Lower leg skin (tissue), 4 donors: Measurements from ENCODE around the gene LRRN3. TPM values are rescaled to one million over a fixed set of nuclear protein-coding genes. Genes with fewer than 3 reads are reported as not detected.

Experiments
- DNase-seq, 2 donors: peaks; one replicate each; pipeline ENCODE4 v3.0.0-alpha.2; 2019; ENCODE audit warnings: low spot score in 2 of 2
- H3K4me3 ChIP-seq: fragments of 200-600 bp; sonication (generic); 2 replicates; pipeline ENCODE4 v1.5.1; 2017; ENCODE audit warnings: mild to moderate bottlenecking, low read depth; ENCODE audit not compliant: poor library complexity, severe bottlenecking
- POLR2A ChIP-seq, 2 donors: fragments of 450-650 bp; IDR thresholded peaks; one replicate each; pipeline ENCODE4 v1.6.1; 2016 to 2017; ENCODE audit warnings: antibody characterized with exemption in 2 of 2, mild to moderate bottlenecking in 1 of 2, moderate library complexity in 1 of 2
- WGBS, 2 donors: methylation state at CpG; one replicate each; pipeline ENCODE4 v1.1.5; 2018; 5-methylcytosine and 5-hydroxymethylcytosine counted together
- intact Hi-C: fragments of 100-400 bp; cut with DNase I; formaldehyde crosslinking; loops from one replicate; pipeline ENCODE4 v1.15.0; 2023; ENCODE audit warnings: low total_unique reads
- total RNA-seq, 4 donors: library from RNA; depleted of rRNA; stranded (reverse); fragments of >200 nt; gene quantifications; one replicate each; pipeline ENCODE4 v1.1.0, GENCODE V29; 2016
- TF ChIP-seq, protein P1 (sequence below), 3 donors: fragments of 450-650 bp; IDR thresholded peaks; one replicate each; pipeline ENCODE4 v1.5.1; 2016; ENCODE audit warnings: antibody characterized with exemption in 3 of 3, mild to moderate bottlenecking in 3 of 3, moderate library complexity in 2 of 3

The LRRN3 gene
- total RNA-seq, 4 donors from 2014 or later = 0.16 TPM; not detected in 3

DNA sequence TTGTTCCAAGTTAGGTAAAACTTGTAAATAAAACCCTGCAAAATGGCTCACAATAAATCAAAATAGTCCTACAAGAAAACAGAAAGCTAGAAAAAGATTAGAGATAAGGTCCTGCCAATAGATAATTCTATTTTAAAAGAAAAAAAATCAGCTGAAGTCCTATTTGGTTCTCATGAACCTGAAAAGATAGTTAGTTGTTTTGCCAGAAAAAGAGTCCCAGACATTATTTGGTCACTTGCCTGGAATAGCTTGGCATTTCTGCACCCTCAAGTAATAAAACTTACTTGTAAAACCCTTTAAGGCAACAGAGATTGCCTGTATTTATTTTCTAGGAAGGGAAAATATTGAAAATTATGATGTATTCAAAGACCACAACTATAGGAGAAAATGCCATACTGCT, 47.7 kb downstream of the LRRN3 start:
- intact Hi-C loops = no loop called here
- H3K4me3 ChIP-seq = no peak overlapping the region
- TF ChIP-seq POLR2A (IDR thresholded peaks at IDR 0.05) = no peak
- TF ChIP-seq, protein P1, sequence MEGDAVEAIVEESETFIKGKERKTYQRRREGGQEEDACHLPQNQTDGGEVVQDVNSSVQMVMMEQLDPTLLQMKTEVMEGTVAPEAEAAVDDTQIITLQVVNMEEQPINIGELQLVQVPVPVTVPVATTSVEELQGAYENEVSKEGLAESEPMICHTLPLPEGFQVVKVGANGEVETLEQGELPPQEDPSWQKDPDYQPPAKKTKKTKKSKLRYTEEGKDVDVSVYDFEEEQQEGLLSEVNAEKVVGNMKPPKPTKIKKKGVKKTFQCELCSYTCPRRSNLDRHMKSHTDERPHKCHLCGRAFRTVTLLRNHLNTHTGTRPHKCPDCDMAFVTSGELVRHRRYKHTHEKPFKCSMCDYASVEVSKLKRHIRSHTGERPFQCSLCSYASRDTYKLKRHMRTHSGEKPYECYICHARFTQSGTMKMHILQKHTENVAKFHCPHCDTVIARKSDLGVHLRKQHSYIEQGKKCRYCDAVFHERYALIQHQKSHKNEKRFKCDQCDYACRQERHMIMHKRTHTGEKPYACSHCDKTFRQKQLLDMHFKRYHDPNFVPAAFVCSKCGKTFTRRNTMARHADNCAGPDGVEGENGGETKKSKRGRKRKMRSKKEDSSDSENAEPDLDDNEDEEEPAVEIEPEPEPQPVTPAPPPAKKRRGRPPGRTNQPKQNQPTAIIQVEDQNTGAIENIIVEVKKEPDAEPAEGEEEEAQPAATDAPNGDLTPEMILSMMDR (IDR thresholded peaks at IDR 0.05) = no peak
- DNase-seq = no peak

DNA sequence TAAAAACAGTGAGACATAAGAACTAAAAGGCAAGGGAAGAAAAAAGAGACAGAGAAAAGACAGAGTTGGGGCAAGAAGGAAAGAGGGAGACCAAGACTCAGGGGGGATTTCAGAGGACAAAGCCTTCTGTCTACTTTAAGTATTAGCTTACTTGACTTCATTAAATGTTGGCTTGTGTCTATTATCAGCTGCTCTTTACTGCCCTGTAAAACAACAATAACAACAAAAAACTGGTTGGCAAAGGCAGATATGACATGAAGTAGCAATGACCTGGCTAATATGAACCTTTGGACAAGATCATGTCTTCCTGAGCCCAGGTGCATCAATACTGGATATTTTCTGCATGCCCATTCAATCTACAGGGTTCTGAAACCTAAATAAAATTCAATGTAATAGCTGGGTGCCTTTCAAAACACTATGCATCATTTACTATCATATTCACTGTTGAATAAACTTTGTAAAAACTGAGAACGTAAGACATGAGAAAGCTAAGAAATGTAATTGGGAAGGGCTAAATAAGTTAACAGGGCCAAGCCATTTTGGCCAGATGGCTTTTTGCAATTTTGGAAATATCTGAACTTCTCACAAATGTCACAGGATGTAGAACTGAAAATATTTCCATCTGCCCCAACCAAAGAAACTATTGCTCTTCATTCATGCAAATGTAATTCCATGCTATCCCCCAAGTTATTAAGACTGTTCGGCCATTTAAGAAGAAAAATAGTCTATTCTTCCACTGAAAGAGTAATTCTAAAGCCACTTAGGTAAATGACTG, 49.4 kb downstream of the LRRN3 start:
- TF ChIP-seq, protein P1 (IDR thresholded peaks at IDR 0.05) = no peak
- TF ChIP-seq POLR2A (IDR thresholded peaks at IDR 0.05) = no peak
- 76 to 83% methylated on average over 2 of the region's 2 CpGs for WGBS, 2 donors
- intact Hi-C loops = no loop called here
- H3K4me3 ChIP-seq = no peak overlapping the region
- DNase-seq = no peak

DNA sequence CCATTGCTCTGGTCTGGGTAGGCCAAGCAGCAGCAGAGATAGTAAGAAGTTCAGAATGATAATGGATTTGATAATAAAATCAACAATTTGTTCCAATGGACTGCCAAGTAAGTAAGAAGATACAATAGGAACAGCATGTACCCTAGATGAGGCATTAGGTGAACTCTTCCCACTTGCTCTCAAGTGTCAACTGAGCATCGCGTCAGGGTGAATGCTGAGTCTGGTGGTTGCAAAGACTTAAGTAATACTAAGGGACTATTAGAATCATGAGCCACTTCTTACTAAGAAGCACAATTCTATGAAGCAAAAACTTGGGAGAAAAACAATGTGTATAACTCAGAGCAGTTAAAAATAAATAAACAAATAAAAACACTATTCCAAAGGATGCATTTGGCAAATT, 54.5 kb downstream of the LRRN3 start:
- TF ChIP-seq, protein P1 (IDR thresholded peaks at IDR 0.05) = no peak
- no peak for TF ChIP-seq POLR2A (IDR thresholded peaks at IDR 0.05)
- intact Hi-C loops = loop anchor here (2.0 kb wide), 1 partner anchor 41 kb away; no protein-coding TSS in a partner anchor
- no peak for DNase-seq
- no peak overlapping the region for H3K4me3 ChIP-seq
- WGBS, 2 donors = 97 to 98% methylated on average over 2 of the region's 2 CpGs

DNA sequence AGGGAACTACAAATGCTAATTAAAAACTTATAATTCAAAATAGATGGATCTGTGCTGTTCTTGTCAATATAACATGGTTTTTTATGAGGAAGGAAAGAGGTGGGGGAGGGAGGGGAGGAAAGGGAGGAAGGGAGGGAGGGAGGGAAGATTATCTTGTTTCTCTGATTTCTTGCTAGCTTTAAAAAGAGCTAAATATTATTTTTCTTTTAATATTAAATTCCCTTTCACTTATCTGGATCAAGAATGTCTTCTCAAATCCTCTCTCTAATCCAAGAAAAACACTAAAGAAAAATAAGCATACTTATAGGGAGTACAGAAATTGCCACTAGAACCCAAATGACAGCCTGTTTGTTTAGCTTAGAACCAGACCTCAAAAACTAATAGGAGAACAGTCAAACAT, 55.2 kb downstream of the LRRN3 start:
- no peak overlapping the region for H3K4me3 ChIP-seq
- TF ChIP-seq, protein P1 (IDR thresholded peaks at IDR 0.05) = no peak
- TF ChIP-seq POLR2A (IDR thresholded peaks at IDR 0.05) = no peak
- no peak for DNase-seq
- intact Hi-C loops = no loop called here

DNA sequence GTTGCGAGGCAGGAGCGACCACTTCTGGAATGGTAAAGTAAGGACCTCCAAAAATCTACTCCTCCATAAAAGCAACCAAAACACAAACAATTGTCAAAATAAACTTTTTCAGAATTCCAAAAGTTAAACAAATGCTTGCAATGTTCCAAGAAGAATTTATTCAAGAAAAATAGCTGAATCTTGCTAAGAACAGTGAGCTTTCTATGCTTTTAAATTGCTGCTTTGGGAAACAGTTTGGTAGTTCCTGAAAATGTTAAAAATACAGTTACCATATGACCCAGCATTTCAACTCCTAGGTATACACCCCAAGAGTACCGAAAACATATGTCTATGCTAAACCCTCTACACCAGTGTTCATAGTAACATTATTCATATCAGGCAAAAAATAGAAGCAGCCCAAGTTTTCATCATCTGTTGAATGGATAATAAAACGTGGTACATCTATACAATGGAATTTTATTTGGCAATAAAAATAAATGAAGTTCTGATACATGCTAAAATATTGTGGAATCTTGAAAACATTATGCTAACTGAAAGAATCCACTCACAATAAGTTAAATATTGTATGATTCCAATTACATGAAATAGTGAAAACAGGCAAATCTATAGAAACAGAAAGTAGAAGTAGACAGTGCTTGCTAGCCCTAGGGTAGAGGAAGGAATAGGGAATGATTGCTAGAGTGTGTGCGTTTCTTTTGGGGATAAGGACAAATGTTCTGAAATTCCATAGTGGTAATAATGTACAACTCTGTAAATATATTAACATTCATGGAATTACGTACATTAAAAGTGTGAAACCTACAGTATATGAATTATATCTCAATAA, 57.0 kb downstream of the LRRN3 start:
- TF ChIP-seq, protein P1 (IDR thresholded peaks at IDR 0.05) = no peak
- no peak for TF ChIP-seq POLR2A (IDR thresholded peaks at IDR 0.05)
- 77 to 82% methylated on average over 6 of the region's 6 CpGs for WGBS, 2 donors

More for the DNA sequence above, 57.0 kb downstream of the LRRN3 start:
- no peak overlapping the region for H3K4me3 ChIP-seq
- intact Hi-C loops = no loop called here
- DNase-seq = no peak
